ENCODE measurements around the gene ROR1. TPM values are rescaled to one million over a fixed set of nuclear protein-coding genes. Genes with fewer than 3 reads are reported as not detected.

Gene ROR1
- total RNA-seq, 1 donor from 2014 or later: 81.4 TPM

- no peaks in the 10 kb centered on the region for H3K9me3 Mint-ChIP-seq
- H3K4me1 Mint-ChIP-seq: peaks cover 35% of the 10 kb centered on the region
- no peaks in the 10 kb centered on the region for H3K36me3 Mint-ChIP-seq
- no peak for DNase-seq (ENCODE audit: low spot score in 2 of 2, unreplicated experiment in 2 of 2)
- no peak overlapping the region for H3K4me3 Mint-ChIP-seq
- TF ChIP-seq CTCF (IDR thresholded peaks at IDR 0.05; ENCODE audit: unreplicated experiment): no peak
- H3K27ac Mint-ChIP-seq: peak overlapping the region; percentile 45
- no peaks in the 10 kb centered on the region for H3K27me3 Mint-ChIP-seq (ENCODE audit: low read depth)
Observed at GRCh38 chr1:64116537-64116936, 342.7 kb downstream of the ROR1 start.

GRCh38 chr1:64117492-64117891 is 343.7 kb downstream of the ROR1 start:
- no peak for TF ChIP-seq CTCF (IDR thresholded peaks at IDR 0.05; ENCODE audit: unreplicated experiment)
- DNase-seq (ENCODE audit: low spot score in 2 of 2, unreplicated experiment in 2 of 2): no peak
- H3K4me1 Mint-ChIP-seq: peaks cover 34% of the 10 kb centered on the region
- no peaks in the 10 kb centered on the region for H3K9me3 Mint-ChIP-seq
- H3K27ac Mint-ChIP-seq: no peak overlapping the region
- H3K27me3 Mint-ChIP-seq (ENCODE audit: low read depth): no peaks in the 10 kb centered on the region
- H3K4me3 Mint-ChIP-seq: no peak overlapping the region
- H3K36me3 Mint-ChIP-seq: peaks cover 2% of the 10 kb centered on the region

- Mint-ChIP-seq H3K27ac (no peak overlapping the region), H3K9me3 (no peaks in the 10 kb centered on the region), H3K4me3 (no peak overlapping the region), H3K36me3 (peaks cover 2% of the 10 kb centered on the region), H3K4me1 (peaks cover 27% of the 10 kb centered on the region), H3K27me3 (ENCODE audit: low read depth) (no peaks in the 10 kb centered on the region)
- no peak for DNase-seq (ENCODE audit: low spot score in 2 of 2, unreplicated experiment in 2 of 2)
- no peak for TF ChIP-seq CTCF (IDR thresholded peaks at IDR 0.05; ENCODE audit: unreplicated experiment)
Observed at GRCh38 chr1:64121766-64122385, 348.1 kb downstream of the ROR1 start.

- H3K9me3 Mint-ChIP-seq: no peaks in the 10 kb centered on the region
- DNase-seq (ENCODE audit: low spot score in 2 of 2, unreplicated experiment in 2 of 2): no peak
- no peaks in the 10 kb centered on the region for H3K27me3 Mint-ChIP-seq (ENCODE audit: low read depth)
- no peak overlapping the region for H3K27ac Mint-ChIP-seq
- no peak overlapping the region for H3K4me3 Mint-ChIP-seq
- no peak for TF ChIP-seq CTCF (IDR thresholded peaks at IDR 0.05; ENCODE audit: unreplicated experiment)
- H3K36me3 Mint-ChIP-seq: peaks cover 2% of the 10 kb centered on the region
- H3K4me1 Mint-ChIP-seq: peaks cover 20% of the 10 kb centered on the region
Observed at GRCh38 chr1:64122588-64122987, 348.8 kb downstream of the ROR1 start.

GRCh38 chr1:64124704-64125440 is 351.1 kb downstream of the ROR1 start:
- Mint-ChIP-seq H3K4me3 (no peak overlapping the region), H3K27ac (peak overlapping the region; percentile 83), H3K36me3 (peaks cover 2% of the 10 kb centered on the region), H3K9me3 (no peaks in the 10 kb centered on the region), H3K27me3 (ENCODE audit: low read depth) (no peaks in the 10 kb centered on the region), H3K4me1 (peaks cover 27% of the 10 kb centered on the region)
- TF ChIP-seq CTCF (IDR thresholded peaks at IDR 0.05; ENCODE audit: unreplicated experiment): no peak
- no peak for DNase-seq (ENCODE audit: low spot score in 2 of 2, unreplicated experiment in 2 of 2)

Measured in mesothelial cell of epicardium (in vitro differentiated cells).